SK-N-MC (cell line): ENCODE results near the gene COG2.

ENCODE experiments used
- EZH2 ChIP-seq: fragments of 200-600 bp; sonication (generic); IDR thresholded peaks from one replicate; pipeline ENCODE4 v1.6.1; 2017; ENCODE audit warnings: antibody characterized with exemption
- POLR2AphosphoS5 ChIP-seq: IDR thresholded peaks from 2 replicates; pipeline ENCODE4 v1.6.1; 2012; ENCODE audit warnings: mild to moderate bottlenecking, low read depth, low read length, borderline replicate concordance

GRCh38 chr1:230703679-230704385 is 61.6 kb downstream of the COG2 start:
- TF ChIP-seq EZH2 (no peak), POLR2AphosphoS5 (no peak)
